ENCODE results near the gene HMCN2. TPM values are rescaled to one million over a fixed set of nuclear protein-coding genes. Genes with fewer than 3 reads are reported as not detected.

The HMCN2 gene
- total and polyA plus RNA-seq, 4 donors, result 0.24 to 1.8 (median 0.29) TPM

GRCh38 chr9:130463763-130464745 lies 198.5 kb downstream of the HMCN2 start:
- 76% methylated on average over 22 of the region's 22 CpGs for WGBS
- TF ChIP-seq JUND (IDR thresholded peaks at IDR 0.05) (no peak), EGR1 (IDR thresholded peaks at IDR 0.05; ENCODE audit: low read depth in 2 of 2) (no peak), GABPA (IDR thresholded peaks at IDR 0.05 in 1 of 2, conservative IDR thresholded peaks at IDR 0.05 in 1 of 2) (no peak), SP1 (IDR thresholded peaks at IDR 0.05) (no peak), FOXA2 (IDR thresholded peaks at IDR 0.05) (no peak), YY1 (IDR thresholded peaks at IDR 0.05) (no peak), HNF4A (conservative IDR thresholded peaks at IDR 0.05) (no peak), MAX (IDR thresholded peaks at IDR 0.05) (no peak), CTCF (IDR thresholded peaks at IDR 0.05; ENCODE audit: low read depth, low read length, missing input control) (no peak), ATF3 (IDR thresholded peaks at IDR 0.05) (no peak), ZBTB33 (IDR thresholded peaks at IDR 0.05) (no peak), TAF1 (conservative IDR thresholded peaks at IDR 0.05) (no peak), REST (IDR thresholded peaks at IDR 0.05) (no peak), HNF4G (IDR thresholded peaks at IDR 0.05) (no peak), RAD21 (IDR thresholded peaks at IDR 0.05) (no peak), FOXA1 (IDR thresholded peaks at IDR 0.05) (no peak), RXRA (IDR thresholded peaks at IDR 0.05) (no peak), NR2F2 (IDR thresholded peaks at IDR 0.05) (no peak)
- no peak for DNase-seq (ENCODE audit: low spot score)
- H3K9ac ChIP-seq (ENCODE audit: low read depth in 1 of 2, low read length in 2 of 2), result no peak overlapping the region
- peaks cover 8 to 43% (median 26%) of the 10 kb centered on the region in 4 donors for H3K36me3 ChIP-seq (ENCODE audit: control insufficient read depth in 4 of 4, insufficient read depth in 3 of 4, low read depth in 1 of 4, low read length in 3 of 4)
- H3K27ac ChIP-seq (ENCODE audit: low read depth in 1 of 2, low read length in 2 of 2), result no peak overlapping the region
- peaks cover 8 to 60% (median 30%) of the 10 kb centered on the region in 4 donors for H3K4me1 ChIP-seq (ENCODE audit: control insufficient read depth in 4 of 4, insufficient read depth in 4 of 4, low read length in 3 of 4)
- no peaks in the 10 kb centered on the region for H3K9me3 ChIP-seq (ENCODE audit: control insufficient read depth in 4 of 4, low read length in 3 of 4)
- H3K4me3 ChIP-seq (ENCODE audit: low read depth in 1 of 3, low read length in 3 of 3), result no peak overlapping the region
- H3K27me3 ChIP-seq (ENCODE audit: control insufficient read depth in 4 of 4, insufficient read depth in 4 of 4, low read length in 3 of 4), result no peaks in the 10 kb centered on the region

All from liver (tissue), 9 donors.